HepG2 (cell line): ENCODE data around the gene ARL8A. TPM values are rescaled to one million over a fixed set of nuclear protein-coding genes. Genes with fewer than 3 reads are reported as not detected.

ENCODE experiments used
- EZH2 ChIP-seq: conservative IDR thresholded peaks from 2 replicates; pipeline ENCODE4 v1.6.1; 2012; ENCODE audit warnings: mild to moderate bottlenecking, low read depth, low read length, moderate library complexity
- HOXA3 ChIP-seq: sonication (generic); formaldehyde crosslinking; IDR thresholded peaks from 2 replicates; pipeline ENCODE4 v1.5.0; 2020; ENCODE audit warnings: missing genetic modification reagents
- MAFK ChIP-seq, 2 experiments: IDR thresholded peaks in 1 of 2; conservative IDR thresholded peaks in 1 of 2; 2 replicates each; pipeline ENCODE4 v1.6.1; 2011; ENCODE audit warnings: improper control_type of control experiment in 2 of 2, low read length in 2 of 2
- PHB2 ChIP-seq: fragments of 450-650 bp; IDR thresholded peaks from 2 replicates; pipeline ENCODE4 v1.6.1; 2018; ENCODE audit not compliant: partially characterized antibody
- RARA ChIP-seq: IDR thresholded peaks from 2 replicates; pipeline ENCODE4 v1.6.1; 2016; ENCODE audit warnings: missing genetic modification reagents, missing compliant biosample characterization
- RBAK ChIP-seq: sonication (generic); formaldehyde crosslinking; IDR thresholded peaks from 2 replicates; pipeline ENCODE4 v1.5.1; 2020; ENCODE audit warnings: mild to moderate bottlenecking, missing genetic modification reagents
- RFX3 ChIP-seq: IDR thresholded peaks from 2 replicates; pipeline ENCODE4 v1.6.1; 2016; ENCODE audit warnings: missing biosample characterization, missing genetic modification reagents
- RORA ChIP-seq: sonication (generic); formaldehyde crosslinking; IDR thresholded peaks from 2 replicates; pipeline ENCODE4 v1.5.0; 2020; ENCODE audit warnings: mild to moderate bottlenecking, missing genetic modification reagents, moderate library complexity
- SKIL ChIP-seq: sonication (generic); formaldehyde crosslinking; IDR thresholded peaks from 2 replicates; pipeline ENCODE4 v1.8.0; 2022; ENCODE audit warnings: missing genetic modification reagents, mild to moderate bottlenecking, moderate library complexity, borderline replicate concordance
- SRSF9 ChIP-seq: fragments of 200-400 bp; formaldehyde crosslinking; IDR thresholded peaks from 2 replicates; pipeline ENCODE4 v1.6.1; 2018; ENCODE audit warnings: borderline replicate concordance, mild to moderate bottlenecking, low read depth, low read length; ENCODE audit not compliant: insufficient read depth, poor library complexity, severe bottlenecking
- SYNCRIP ChIP-seq: fragments of 200-400 bp; formaldehyde crosslinking; IDR thresholded peaks from 2 replicates; pipeline ENCODE4 v1.6.1; 2018; ENCODE audit warnings: mild to moderate bottlenecking, low read depth, low read length; ENCODE audit not compliant: insufficient read depth
- THAP8 ChIP-seq: sonication (generic); formaldehyde crosslinking; IDR thresholded peaks from 2 replicates; pipeline ENCODE4 v1.5.1; 2020; ENCODE audit warnings: missing genetic modification reagents, mild to moderate bottlenecking, borderline replicate concordance
- U2AF2 ChIP-seq: fragments of 200-400 bp; formaldehyde crosslinking; IDR thresholded peaks from 2 replicates; pipeline ENCODE4 v1.6.1; 2017; ENCODE audit warnings: low read depth, mild to moderate bottlenecking, low read length
- USF2 ChIP-seq, 2 experiments: sonication (generic) in 1 of 2; formaldehyde crosslinking in 1 of 2; IDR thresholded peaks; 2 replicates each; pipeline versions ENCODE4 v1.5.1 to v1.6.1; 2011 to 2020; ENCODE audit warnings: borderline replicate concordance in 1 of 2, low read depth in 1 of 2, low read length in 1 of 2, mild to moderate bottlenecking in 1 of 2, missing genetic modification reagents in 1 of 2, moderate library complexity in 1 of 2
- XBP1 ChIP-seq: sonication (generic); formaldehyde crosslinking; IDR thresholded peaks from 2 replicates; pipeline ENCODE4 v1.5.0; 2020; ENCODE audit warnings: missing genetic modification reagents
- ZC3H4 ChIP-seq: sonication (generic); formaldehyde crosslinking; IDR thresholded peaks from 2 replicates; pipeline ENCODE4 v1.4.0; 2020; ENCODE audit warnings: missing genetic modification reagents, borderline replicate concordance
- ZFP91 ChIP-seq: sonication (generic); formaldehyde crosslinking; IDR thresholded peaks from 2 replicates; pipeline ENCODE4 v1.9.0; 2022; ENCODE audit warnings: missing genetic modification reagents, mild to moderate bottlenecking, borderline replicate concordance
- ZNF263 ChIP-seq: sonication (generic); formaldehyde crosslinking; IDR thresholded peaks from 2 replicates; pipeline ENCODE4 v1.4.0; 2020; ENCODE audit warnings: missing genetic modification reagents
- ZNF282 ChIP-seq: fragments of 450-650 bp; IDR thresholded peaks from 2 replicates; pipeline ENCODE4 v1.6.1; 2018; ENCODE audit not compliant: partially characterized antibody
- ZNF3 ChIP-seq: IDR thresholded peaks from 2 replicates; pipeline ENCODE4 v1.7.0; 2017; ENCODE audit warnings: inconsistent platforms
- ZNF432 ChIP-seq: sonication (generic); formaldehyde crosslinking; IDR thresholded peaks from 2 replicates; pipeline ENCODE4 v1.5.0; 2020; ENCODE audit warnings: missing genetic modification reagents, mild to moderate bottlenecking, borderline replicate concordance
- polyA plus RNA-seq, 8 experiments: library from polyadenylated mRNA; depleted of rRNA in 3 of 8; stranded (reverse) in 7 of 8; unstranded in 1 of 8; fragments of >200 nt; fragmentation: Illumina TruSeq in 4 of 8; extraction: Trizol in 4 of 8; gene quantifications; 2 replicates each; pipeline versions ENCODE4 v1.2.1 to v1.2.3, GENCODE V29; 2011 to 2016; ENCODE audit warnings: low read depth in 4 of 8, missing spikeins in 1 of 8, mixed read lengths in 1 of 8; ENCODE audit not compliant: insufficient read depth in 1 of 8
- total RNA-seq, 5 experiments: library from RNA; depleted of rRNA; stranded (reverse); fragments of >200 nt; fragmentation: Illumina TruSeq; extraction: Trizol; gene quantifications; 2 replicates each; pipeline ENCODE4 v1.2.3, GENCODE V29; 2016; ENCODE audit warnings: low read depth in 1 of 5
- TF ChIP-seq, protein P1 (sequence below): sonication (generic); formaldehyde crosslinking; IDR thresholded peaks from 2 replicates; pipeline ENCODE4 v1.8.0; 2022; ENCODE audit warnings: missing genetic modification reagents, mild to moderate bottlenecking, inconsistent platforms, borderline replicate concordance

Gene ARL8A
- total and polyA plus RNA-seq, 2 of the 13 experiments (the other 11 are each of a cell fraction or from before 2014, with no cell fraction given) = 2.7 to 23.4 TPM

- no peak for TF ChIP-seq U2AF2
- TF ChIP-seq EZH2 = no peak
- TF ChIP-seq HOXA3 (CRISPR knock-in tag) = no peak
- TF ChIP-seq XBP1 = no peak
- no peak for TF ChIP-seq MAFK (conservative IDR thresholded peaks at IDR 0.05 in 1 of 2, IDR thresholded peaks at IDR 0.05 in 1 of 2; ENCODE audit: low read length in 2 of 2)
- TF ChIP-seq SKIL (CRISPR knock-in tag) = no peak
- peak; percentile 51; the same call in 1 of the 2 replicates for TF ChIP-seq ZFP91 (CRISPR knock-in tag)
- no peak for TF ChIP-seq ZNF282
- TF ChIP-seq RARA (CRISPR knock-in tag) = no peak
- no peak for TF ChIP-seq SYNCRIP
- TF ChIP-seq ZNF3 (CRISPR knock-in tag) = no peak
- TF ChIP-seq RBAK (CRISPR knock-in tag) = no peak
- TF ChIP-seq SRSF9 = no peak
- no peak for TF ChIP-seq ZC3H4 (CRISPR knock-in tag)
- TF ChIP-seq THAP8 (CRISPR knock-in tag) = no peak
- TF ChIP-seq USF2 (IDR thresholded peaks at IDR 0.05; ENCODE audit: low read depth, low read length) = no peak
- TF ChIP-seq USF2 (CRISPR knock-in tag; IDR thresholded peaks at IDR 0.05; ENCODE audit: borderline replicate concordance) = no peak
- TF ChIP-seq PHB2 = no peak
- TF ChIP-seq RFX3 (CRISPR knock-in tag) = no peak
- TF ChIP-seq, protein P1, sequence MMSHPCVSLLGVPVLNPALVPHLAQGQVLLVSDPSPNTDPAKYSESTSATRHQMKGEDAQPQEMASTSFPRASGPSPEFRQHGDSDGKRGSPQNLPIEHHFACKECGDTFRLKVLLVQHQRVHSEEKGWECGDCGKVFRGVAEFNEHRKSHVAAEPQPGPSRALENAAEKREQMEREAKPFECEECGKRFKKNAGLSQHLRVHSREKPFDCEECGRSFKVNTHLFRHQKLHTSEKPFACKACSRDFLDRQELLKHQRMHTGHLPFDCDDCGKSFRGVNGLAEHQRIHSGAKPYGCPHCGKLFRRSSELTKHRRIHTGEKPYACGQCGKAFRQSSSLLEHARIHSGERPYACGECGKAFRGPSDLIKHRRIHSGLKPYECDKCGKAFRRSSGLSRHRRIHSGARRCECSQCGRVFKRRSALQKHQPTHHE (CRISPR knock-in tag) = no peak
- TF ChIP-seq ZNF432 (CRISPR knock-in tag) = no peak
- peak; percentile 15; the same call in 1 of the 2 replicates for TF ChIP-seq ZNF263 (CRISPR knock-in tag)
- TF ChIP-seq RORA (CRISPR knock-in tag) = no peak
Measured at GRCh38 chr1:202122639-202123335, 21.8 kb downstream of the ARL8A start, which contains the start of gene GPR37L1 (continued).
